Stimulated activated CD4-positive, alpha-beta T cell treated with anti-CD3 and anti-CD28 coated beads, TNF-alpha, amount 100 ng/mL, for 48 hours (primary cell): Measurements from ENCODE around the gene MTCL1.

Experiments
- DNase-seq, 3 donors: peaks; one replicate each; pipeline ENCODE4 v3.0.0-alpha.2; 2020; ENCODE audit warnings: low read depth in 3 of 3

Gene MTCL1

DNA sequence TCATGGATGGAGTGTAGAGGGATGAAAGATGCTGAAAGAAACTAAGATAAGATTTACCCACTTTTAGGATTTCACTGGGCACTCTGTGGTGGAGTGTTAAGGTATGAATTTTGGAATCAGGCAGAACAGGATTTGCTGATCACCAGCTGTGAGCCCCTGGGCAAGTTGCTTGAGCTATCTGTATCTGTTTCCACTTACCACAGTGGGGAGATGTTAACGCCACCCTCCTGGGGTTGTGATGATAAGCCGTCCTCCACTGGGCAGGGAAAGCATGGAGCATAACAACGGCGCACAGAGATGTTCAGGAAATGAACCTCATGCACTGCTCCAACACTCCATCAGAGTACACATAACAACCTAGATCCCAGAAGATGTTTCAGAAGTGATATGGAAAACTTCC, 160.6 kb downstream of the MTCL1 start:
- no peak for DNase-seq

GRCh38 chr18:8866679-8867078, 161.3 kb downstream of the MTCL1 start:
- no peak for DNase-seq

DNA sequence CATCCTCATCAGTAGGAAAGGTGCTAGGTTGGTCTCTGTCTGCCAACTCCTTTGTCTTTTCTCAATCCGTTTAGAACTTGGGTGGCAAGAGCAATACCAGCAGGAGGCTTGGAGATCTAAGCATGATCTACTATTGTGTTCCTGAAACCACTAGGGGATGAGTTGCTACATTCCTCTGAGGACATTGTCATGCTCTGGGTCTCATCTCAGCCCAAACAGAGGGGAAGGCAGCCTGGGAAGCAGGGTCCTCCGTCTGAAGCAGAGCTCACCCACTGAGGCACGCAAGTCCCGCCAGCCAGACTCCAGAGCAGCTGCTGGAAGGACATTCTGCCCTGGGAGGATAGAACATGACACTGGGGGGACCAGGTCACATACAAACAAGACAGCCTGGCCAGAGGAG, 162.9 kb downstream of the MTCL1 start:
- DNase-seq = no peak

- no peak for DNase-seq
Observed at GRCh38 chr18:8868779-8869415, 163.5 kb downstream of the MTCL1 start.

GRCh38 chr18:8869696-8870095, 164.3 kb downstream of the MTCL1 start:
- no peak for DNase-seq

- DNase-seq = no peak
Observed at GRCh38 chr18:8870528-8870927, 165.2 kb downstream of the MTCL1 start.

- DNase-seq = no peak
Observed at GRCh38 chr18:8871489-8871888, 166.1 kb downstream of the MTCL1 start.

GRCh38 chr18:8874872-8875271, 169.5 kb downstream of the MTCL1 start:
- no peak for DNase-seq

GRCh38 chr18:8876887-8877286, 171.5 kb downstream of the MTCL1 start:
- no peak for DNase-seq

DNA sequence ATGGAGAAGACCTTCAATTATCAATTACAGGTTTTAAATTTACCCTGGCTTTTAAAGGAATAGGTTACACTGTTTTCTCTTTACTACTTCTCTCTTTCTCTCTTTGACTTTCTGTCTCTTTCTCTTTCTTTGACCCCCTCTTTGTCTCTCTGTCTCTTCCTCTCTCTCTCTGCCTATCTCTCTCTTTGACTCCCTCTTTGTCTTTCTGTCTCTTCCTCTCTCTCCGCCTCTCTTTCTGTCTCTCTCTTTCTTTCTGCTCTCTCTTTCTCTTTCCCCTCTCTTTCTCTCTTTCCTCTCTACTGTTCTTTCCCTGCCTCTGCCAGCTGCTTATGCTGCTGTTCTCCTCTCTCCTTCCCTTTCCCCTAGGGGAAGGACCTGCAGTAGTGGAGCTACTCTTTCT, 175.7 kb downstream of the MTCL1 start:
- DNase-seq = no peak
